ENCODE data around the gene AFAP1. TPM values are rescaled to one million over a fixed set of nuclear protein-coding genes. Genes with fewer than 3 reads are reported as not detected.

Gene AFAP1
- total RNA-seq, 1 experiment from 2014 or later = 27.6 TPM

DNA sequence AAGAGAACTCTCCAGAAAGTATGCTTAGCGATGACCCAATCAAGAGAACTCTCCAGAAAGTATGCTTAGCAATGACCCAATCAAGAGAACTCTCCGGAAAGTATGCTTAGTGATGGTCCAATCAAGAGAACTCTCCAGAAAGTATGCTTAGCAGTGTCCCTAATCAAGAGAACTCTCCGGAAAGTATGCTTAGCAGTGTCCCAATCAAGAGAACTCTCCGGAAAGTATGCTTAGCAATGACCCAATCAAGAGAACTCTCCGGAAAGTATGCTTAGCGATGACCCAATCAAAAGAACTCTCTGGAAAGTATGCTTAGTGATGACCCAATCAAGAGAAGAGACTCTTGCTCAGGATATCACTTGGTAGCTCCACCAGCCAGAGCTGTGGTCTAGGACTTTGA is 92.5 kb downstream of the AFAP1 start:
- H3K4me3 Mint-ChIP-seq (ENCODE audit: unreplicated experiment) = no peak overlapping the region
- H3K27me3 Mint-ChIP-seq (ENCODE audit: insufficient read depth, unreplicated experiment) = no peaks in the 10 kb centered on the region
- Histone ChIP-seq H3K4me1 (peaks cover 6% of the 10 kb centered on the region; the same call in 1 of the 2 replicates), H3K4me3 (ENCODE audit: low read depth, low read length) (no peak overlapping the region), H3K27me3 (replicated peaks; ENCODE audit: control insufficient read depth, insufficient read depth, low read length) (no peaks in the 10 kb centered on the region), H3K9me3 (no peaks in the 10 kb centered on the region), H3K36me3 (ENCODE audit: control insufficient read depth, insufficient read depth, low read length) (no peaks in the 10 kb centered on the region)
- intact Hi-C loops (cut with micrococcal nuclease; ENCODE audit: unreplicated experiment) = no loop called here
- no TSS peak for BruUV-seq (replicated peaks)
- POLR2A ChIA-PET = no interaction called here
- DNase-seq = no peak
- no peak overlapping the region for H3K27ac Mint-ChIP-seq (ENCODE audit: unreplicated experiment)
- TF ChIP-seq, protein P1, sequence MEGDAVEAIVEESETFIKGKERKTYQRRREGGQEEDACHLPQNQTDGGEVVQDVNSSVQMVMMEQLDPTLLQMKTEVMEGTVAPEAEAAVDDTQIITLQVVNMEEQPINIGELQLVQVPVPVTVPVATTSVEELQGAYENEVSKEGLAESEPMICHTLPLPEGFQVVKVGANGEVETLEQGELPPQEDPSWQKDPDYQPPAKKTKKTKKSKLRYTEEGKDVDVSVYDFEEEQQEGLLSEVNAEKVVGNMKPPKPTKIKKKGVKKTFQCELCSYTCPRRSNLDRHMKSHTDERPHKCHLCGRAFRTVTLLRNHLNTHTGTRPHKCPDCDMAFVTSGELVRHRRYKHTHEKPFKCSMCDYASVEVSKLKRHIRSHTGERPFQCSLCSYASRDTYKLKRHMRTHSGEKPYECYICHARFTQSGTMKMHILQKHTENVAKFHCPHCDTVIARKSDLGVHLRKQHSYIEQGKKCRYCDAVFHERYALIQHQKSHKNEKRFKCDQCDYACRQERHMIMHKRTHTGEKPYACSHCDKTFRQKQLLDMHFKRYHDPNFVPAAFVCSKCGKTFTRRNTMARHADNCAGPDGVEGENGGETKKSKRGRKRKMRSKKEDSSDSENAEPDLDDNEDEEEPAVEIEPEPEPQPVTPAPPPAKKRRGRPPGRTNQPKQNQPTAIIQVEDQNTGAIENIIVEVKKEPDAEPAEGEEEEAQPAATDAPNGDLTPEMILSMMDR (IDR thresholded peaks at IDR 0.05; ENCODE audit: insufficient read depth in 1 of 2, low read depth in 1 of 2, low read length in 1 of 2, severe bottlenecking in 1 of 2, unreplicated experiment in 1 of 2) = no peak
- CTCF ChIA-PET = no interaction called here
- H3K36me3 Mint-ChIP-seq (ENCODE audit: insufficient read depth, unreplicated experiment) = peaks cover 44% of the 10 kb centered on the region
- peaks cover 7% of the 10 kb centered on the region for H3K9me3 Mint-ChIP-seq (ENCODE audit: unreplicated experiment)
- H3K4me1 Mint-ChIP-seq (ENCODE audit: low read depth, unreplicated experiment) = no peaks in the 10 kb centered on the region

DNA sequence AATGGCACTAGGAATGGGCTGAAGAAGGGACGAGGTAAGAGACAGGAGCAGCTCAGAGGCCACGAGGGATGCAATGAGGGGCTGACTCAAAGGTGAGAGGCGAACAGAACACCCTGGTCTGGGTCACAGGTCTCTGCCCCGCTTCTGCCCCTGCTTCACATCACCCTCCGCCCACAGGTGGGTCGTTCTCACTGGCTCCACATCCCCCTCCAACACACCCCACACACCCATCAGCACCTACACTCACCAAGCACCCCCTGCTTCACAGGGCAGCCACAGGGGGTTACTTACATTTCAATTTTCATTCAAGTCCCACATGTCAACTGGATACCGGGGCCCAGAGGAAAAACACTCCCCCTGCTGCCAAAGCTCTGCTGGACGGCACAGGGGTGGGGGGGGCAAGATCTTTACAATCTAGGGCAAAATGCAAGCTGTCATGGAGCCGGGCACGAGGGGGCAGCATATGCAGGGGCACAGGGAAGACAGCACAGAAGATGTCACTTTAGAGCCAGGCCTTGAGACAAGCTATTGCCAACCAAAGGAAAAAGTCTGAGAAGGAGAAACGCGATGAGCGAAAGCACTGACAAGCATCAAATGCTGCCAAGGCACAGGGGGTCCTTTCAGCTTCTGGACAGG is 94.0 kb downstream of the AFAP1 start:
- no peak for DNase-seq
- H3K4me1 ChIP-seq = peaks cover 6% of the 10 kb centered on the region; the same call in 1 of the 2 replicates
- ChIA-PET CTCF (no interaction called here), POLR2A (no interaction called here)
- Mint-ChIP-seq H3K9me3 (ENCODE audit: unreplicated experiment) (peaks cover 7% of the 10 kb centered on the region), H3K36me3 (ENCODE audit: insufficient read depth, unreplicated experiment) (peaks cover 52% of the 10 kb centered on the region), H3K27ac (ENCODE audit: unreplicated experiment) (peak overlapping the region; percentile 2), H3K4me3 (ENCODE audit: unreplicated experiment) (no peak overlapping the region), H3K4me1 (ENCODE audit: low read depth, unreplicated experiment) (no peaks in the 10 kb centered on the region), H3K27me3 (ENCODE audit: insufficient read depth, unreplicated experiment) (no peaks in the 10 kb centered on the region)
- intact Hi-C loops (cut with micrococcal nuclease; ENCODE audit: unreplicated experiment) = no loop called here
- H3K36me3 ChIP-seq (ENCODE audit: control insufficient read depth, insufficient read depth, low read length) = no peaks in the 10 kb centered on the region
- H3K27me3 ChIP-seq (replicated peaks; ENCODE audit: control insufficient read depth, insufficient read depth, low read length) = no peaks in the 10 kb centered on the region
- H3K9me3 ChIP-seq = no peaks in the 10 kb centered on the region
- no peak overlapping the region for H3K4me3 ChIP-seq (ENCODE audit: low read depth, low read length)
- no TSS peak for BruUV-seq (replicated peaks)
- TF ChIP-seq, protein P1 (IDR thresholded peaks at IDR 0.05; ENCODE audit: insufficient read depth in 1 of 2, low read depth in 1 of 2, low read length in 1 of 2, severe bottlenecking in 1 of 2, unreplicated experiment in 1 of 2) = no peak

DNA sequence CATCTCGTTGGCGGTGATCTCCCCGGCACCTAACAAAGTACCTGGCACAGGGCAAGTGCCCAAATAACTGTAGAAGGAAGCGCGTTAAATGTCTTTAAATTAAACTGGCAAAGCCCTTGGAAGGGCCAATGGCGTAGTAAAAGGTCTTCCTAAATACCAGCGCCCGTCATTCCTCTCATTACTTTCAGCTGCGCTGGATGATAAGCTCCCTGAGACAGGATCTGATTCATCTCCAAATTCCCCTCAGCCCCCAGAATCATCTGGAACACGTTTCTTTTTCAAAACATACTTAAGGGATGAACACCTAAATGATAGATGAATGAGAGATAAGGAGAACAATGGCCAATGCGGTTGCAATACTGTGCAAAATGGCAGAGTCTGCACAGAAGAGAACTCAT is 95.1 kb downstream of the AFAP1 start:
- Mint-ChIP-seq H3K4me1 (ENCODE audit: low read depth, unreplicated experiment) (no peaks in the 10 kb centered on the region), H3K36me3 (ENCODE audit: insufficient read depth, unreplicated experiment) (peaks cover 57% of the 10 kb centered on the region), H3K4me3 (ENCODE audit: unreplicated experiment) (no peak overlapping the region), H3K9me3 (ENCODE audit: unreplicated experiment) (peaks cover 7% of the 10 kb centered on the region), H3K27me3 (ENCODE audit: insufficient read depth, unreplicated experiment) (no peaks in the 10 kb centered on the region), H3K27ac (ENCODE audit: unreplicated experiment) (no peak overlapping the region)
- peaks cover 6% of the 10 kb centered on the region; the same call in 1 of the 2 replicates for H3K4me1 ChIP-seq
- intact Hi-C loops (cut with micrococcal nuclease; ENCODE audit: unreplicated experiment) = loop anchor here (1.0 kb wide), 3 partner anchors 40 to 143 kb away; no protein-coding TSS in a partner anchor
- ChIA-PET POLR2A (no interaction called here), CTCF (interaction anchor here (0.6 to 1.4 kb wide), 6 partner anchors 13 to 93 kb away, joined by 3 to 8 read pairs (median 4); no protein-coding TSS in a partner anchor)
- no peak overlapping the region for H3K4me3 ChIP-seq (ENCODE audit: low read depth, low read length)
- no peak for DNase-seq
- TF ChIP-seq, protein P1 (IDR thresholded peaks at IDR 0.05; ENCODE audit: insufficient read depth in 1 of 2, low read depth in 1 of 2, low read length in 1 of 2, severe bottlenecking in 1 of 2, unreplicated experiment in 1 of 2) = no peak
- H3K27me3 ChIP-seq (replicated peaks; ENCODE audit: control insufficient read depth, insufficient read depth, low read length) = no peaks in the 10 kb centered on the region
- H3K9me3 ChIP-seq = no peaks in the 10 kb centered on the region
- no peaks in the 10 kb centered on the region for H3K36me3 ChIP-seq (ENCODE audit: control insufficient read depth, insufficient read depth, low read length)
- BruUV-seq (replicated peaks) = no TSS peak

Data from Caco-2 (cell line).